Lower leg skin (tissue), 4 donors: Measurements from ENCODE around the gene DND1. TPM values are rescaled to one million over a fixed set of nuclear protein-coding genes. Genes with fewer than 3 reads are reported as not detected.

Experiments
- DNase-seq, 2 donors: peaks; one replicate each; pipeline ENCODE4 v3.0.0-alpha.2; 2019; ENCODE audit warnings: low spot score in 2 of 2
- H3K4me3 ChIP-seq: fragments of 200-600 bp; sonication (generic); 2 replicates; pipeline ENCODE4 v1.5.1; 2017; ENCODE audit warnings: mild to moderate bottlenecking, low read depth; ENCODE audit not compliant: poor library complexity, severe bottlenecking
- CTCF ChIP-seq, 3 donors: fragments of 450-650 bp; IDR thresholded peaks; one replicate each; pipeline ENCODE4 v1.5.1; 2016; ENCODE audit warnings: antibody characterized with exemption in 3 of 3, mild to moderate bottlenecking in 3 of 3, moderate library complexity in 2 of 3
- POLR2A ChIP-seq, 2 donors: fragments of 450-650 bp; IDR thresholded peaks; one replicate each; pipeline ENCODE4 v1.6.1; 2016 to 2017; ENCODE audit warnings: antibody characterized with exemption in 2 of 2, mild to moderate bottlenecking in 1 of 2, moderate library complexity in 1 of 2
- WGBS, 2 donors: methylation state at CpG; one replicate each; pipeline ENCODE4 v1.1.5; 2018; 5-methylcytosine and 5-hydroxymethylcytosine counted together
- intact Hi-C: fragments of 100-400 bp; cut with DNase I; formaldehyde crosslinking; loops from one replicate; pipeline ENCODE4 v1.15.0; 2023; ENCODE audit warnings: low total_unique reads
- total RNA-seq, 4 donors: library from RNA; depleted of rRNA; stranded (reverse); fragments of >200 nt; gene quantifications; one replicate each; pipeline ENCODE4 v1.1.0, GENCODE V29; 2016

DND1 gene
- total RNA-seq, 4 donors from 2014 or later, result 0.49 to 0.94 (median 0.69) TPM

GRCh38 chr5:140637371-140638100 is 35.8 kb downstream of the DND1 start:
- intact Hi-C loops, result loop anchor here (10.0 kb wide), 2 partner anchors 73 to 273 kb away; partner anchors contain the start of genes APBB3, SLC35A4 and SLC4A9
- H3K4me3 ChIP-seq, result no peak overlapping the region
- 82 to 94% methylated on average over 10 of the region's 10 CpGs for WGBS, 2 donors
- no peak for DNase-seq
- TF ChIP-seq CTCF (IDR thresholded peaks at IDR 0.05) (no peak), POLR2A (IDR thresholded peaks at IDR 0.05) (no peak)

- intact Hi-C loops, result loop anchor here (10.0 kb wide), 2 partner anchors 71 to 271 kb away; partner anchors contain the start of genes APBB3, SLC35A4 and SLC4A9
- WGBS, 2 donors, result 86 to 89% methylated on average over 8 of the region's 8 CpGs
- no peak overlapping the region for H3K4me3 ChIP-seq
- TF ChIP-seq CTCF (IDR thresholded peaks at IDR 0.05), result no peak
- TF ChIP-seq POLR2A (IDR thresholded peaks at IDR 0.05), result no peak
- DNase-seq, result peak in 1 of 2 donors; percentile 36
Observed at GRCh38 chr5:140635291-140636257, 37.8 kb downstream of the DND1 start.

GRCh38 chr5:140634103-140634502 is 39.3 kb downstream of the DND1 start:
- H3K4me3 ChIP-seq, result no peak overlapping the region
- no peak for DNase-seq
- WGBS, 2 donors, result 47 to 65% methylated on average over 3 of the region's 3 CpGs
- no peak for TF ChIP-seq POLR2A (IDR thresholded peaks at IDR 0.05)
- no peak for TF ChIP-seq CTCF (IDR thresholded peaks at IDR 0.05)
- intact Hi-C loops, result loop anchor here (10.0 kb wide), 2 partner anchors 69 to 269 kb away; partner anchors contain the start of genes APBB3, SLC35A4 and SLC4A9

GRCh38 chr5:140633501-140633900 is 39.9 kb downstream of the DND1 start:
- WGBS, 2 donors, result 85 to 88% methylated on average over 2 of the region's 2 CpGs
- DNase-seq, result no peak

More at GRCh38 chr5:140633501-140633900, 39.9 kb downstream of the DND1 start:
- intact Hi-C loops, result loop anchor here (10.0 kb wide), 2 partner anchors 69 to 269 kb away; partner anchors contain the start of genes APBB3, SLC35A4 and SLC4A9
- H3K4me3 ChIP-seq, result no peak overlapping the region
- TF ChIP-seq POLR2A (IDR thresholded peaks at IDR 0.05), result no peak
- TF ChIP-seq CTCF (IDR thresholded peaks at IDR 0.05), result no peak
